ENCODE results near the gene C6orf47.

Gene C6orf47

DNA sequence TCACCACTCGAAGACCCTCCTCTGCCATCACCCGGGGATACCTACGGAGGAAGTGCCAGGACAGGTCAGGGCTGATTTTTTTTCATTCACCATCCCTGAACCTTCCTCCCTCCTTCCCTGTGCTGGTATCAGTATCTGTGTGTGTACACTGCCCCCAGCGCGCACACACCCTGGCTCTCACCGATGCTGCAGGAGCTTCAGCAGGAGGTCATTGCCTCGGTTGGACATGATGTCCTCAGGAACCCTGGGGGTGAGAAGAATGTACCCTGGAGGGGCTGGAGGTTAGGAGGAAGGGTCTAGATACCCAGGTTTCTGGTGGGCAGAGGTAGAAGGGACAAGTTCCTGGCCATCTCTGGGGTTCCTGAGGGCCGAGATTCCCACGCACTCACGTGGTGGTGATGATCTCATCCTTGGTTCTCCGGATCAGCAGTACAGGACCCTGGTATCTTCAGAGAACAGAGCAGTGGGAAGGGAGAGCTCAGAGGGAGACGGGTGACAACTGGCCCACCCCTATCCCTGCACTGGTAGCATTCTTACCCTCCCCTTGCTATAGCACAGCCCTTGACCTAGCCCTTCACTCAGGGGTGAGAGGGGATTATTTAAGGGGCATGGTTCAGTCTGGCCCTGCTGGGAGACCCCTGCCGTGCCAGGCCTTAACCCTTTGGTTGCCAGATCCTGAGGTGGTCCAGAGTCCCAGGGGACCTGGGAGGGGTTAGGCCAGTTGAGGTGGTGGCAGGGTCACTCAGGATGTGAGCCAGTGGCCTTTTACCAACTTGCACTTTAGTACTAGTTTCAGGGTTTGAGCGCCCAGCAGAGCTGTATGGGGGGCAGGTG, 27.5 kb upstream of the C6orf47 start:
- no peak for DNase-seq (ENCODE audit: low spot score)

DNA sequence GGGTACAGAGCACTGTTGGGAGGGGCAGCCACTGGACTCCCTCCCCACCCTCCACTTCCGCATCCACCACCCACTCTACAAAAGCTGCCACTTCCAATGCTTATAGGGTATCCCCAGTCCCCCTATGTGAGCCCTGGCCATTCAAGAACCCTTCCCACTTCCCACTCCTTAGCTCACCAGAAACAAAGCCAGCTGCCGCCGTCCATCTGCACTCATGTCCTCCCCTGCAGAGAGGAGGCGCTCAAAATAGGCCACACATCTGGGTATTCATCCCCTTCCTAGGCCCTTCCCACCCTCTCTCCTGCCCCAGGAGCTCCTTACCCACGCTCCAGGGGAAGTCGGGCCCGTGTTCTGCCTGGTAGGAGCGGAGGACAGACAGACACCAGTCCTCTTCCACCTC, 26.7 kb upstream of the C6orf47 start:
- no peak for DNase-seq (ENCODE audit: low spot score)

DNA sequence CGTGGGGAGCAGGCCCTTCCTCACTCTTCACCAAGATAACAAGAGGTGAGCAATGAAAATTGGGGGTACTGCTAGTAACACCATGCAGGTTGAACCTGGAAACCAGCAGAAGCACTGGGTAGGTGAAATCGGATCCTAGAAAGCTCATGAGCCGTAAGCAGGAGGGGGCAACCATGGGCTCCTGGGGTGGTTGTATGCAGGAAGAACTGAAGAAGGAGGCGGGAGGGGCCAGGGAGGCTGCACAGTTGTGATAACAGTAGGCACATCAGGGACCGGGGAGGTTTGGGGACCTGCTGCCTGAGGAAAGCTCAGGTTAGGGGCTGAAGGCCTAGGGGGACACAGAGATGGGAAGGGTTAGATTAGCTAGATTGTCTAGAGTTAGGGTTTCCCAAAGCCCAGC, 25.9 kb upstream of the C6orf47 start:
- DNase-seq (ENCODE audit: low spot score) = no peak

GRCh38 chr6:31683591-31683990, 23.0 kb upstream of the C6orf47 start:
- DNase-seq (ENCODE audit: low spot score) = no peak

- DNase-seq (ENCODE audit: low spot score) = peak; percentile 39
Observed at GRCh38 chr6:31681135-31681671, 20.6 kb upstream of the C6orf47 start.

DNA sequence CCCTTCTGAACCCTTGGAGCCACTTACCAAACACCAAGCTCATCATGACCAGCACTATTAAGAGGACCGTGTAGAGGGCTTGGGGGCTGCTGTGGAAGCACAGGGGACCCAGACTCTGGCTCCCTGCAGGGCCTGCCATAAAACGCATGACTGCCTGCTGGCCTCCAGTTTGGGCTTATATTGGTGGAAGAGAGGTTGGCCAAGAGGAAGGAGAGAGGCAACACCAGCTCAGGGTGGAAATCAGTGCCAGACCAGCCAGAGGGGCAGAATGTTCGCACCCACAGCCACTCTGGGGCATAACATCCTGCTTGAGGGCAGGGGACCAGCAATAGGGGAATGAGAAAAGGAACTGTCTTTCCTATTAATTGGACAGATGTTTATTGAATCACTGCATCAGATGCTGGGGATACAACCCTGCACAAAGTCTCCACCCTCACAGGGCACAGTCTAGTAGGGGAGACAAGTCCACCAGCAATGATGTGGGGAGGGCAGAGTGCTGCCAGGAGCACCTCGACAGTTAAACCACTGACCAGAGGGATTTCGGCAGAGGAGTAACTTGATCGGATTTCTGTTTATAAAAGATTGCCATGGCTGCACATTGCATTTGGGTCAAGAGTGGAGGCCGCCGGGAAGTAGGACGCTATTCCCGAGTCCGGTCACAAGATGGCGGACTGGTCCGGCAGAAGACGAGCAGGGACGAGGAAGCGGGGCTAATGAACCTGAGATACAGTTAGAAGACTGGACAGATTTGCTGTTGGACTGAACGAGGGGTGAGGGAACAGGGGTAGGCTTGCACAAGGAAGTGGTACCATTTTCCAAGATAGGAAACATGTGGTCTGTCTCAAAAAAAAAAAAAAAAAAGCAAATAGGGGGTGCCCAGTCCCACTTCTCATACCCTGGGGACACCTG, 19.9 kb upstream of the C6orf47 start, which contains the start of gene LY6G5C:
Gene LY6G5C, minus strand, starts transcription at position 842 of the 909 bp plus-strand sequence. Its CDS starts 694 bp downstream, at position 148.
- peak; percentile 63 for DNase-seq (ENCODE audit: low spot score)

DNA sequence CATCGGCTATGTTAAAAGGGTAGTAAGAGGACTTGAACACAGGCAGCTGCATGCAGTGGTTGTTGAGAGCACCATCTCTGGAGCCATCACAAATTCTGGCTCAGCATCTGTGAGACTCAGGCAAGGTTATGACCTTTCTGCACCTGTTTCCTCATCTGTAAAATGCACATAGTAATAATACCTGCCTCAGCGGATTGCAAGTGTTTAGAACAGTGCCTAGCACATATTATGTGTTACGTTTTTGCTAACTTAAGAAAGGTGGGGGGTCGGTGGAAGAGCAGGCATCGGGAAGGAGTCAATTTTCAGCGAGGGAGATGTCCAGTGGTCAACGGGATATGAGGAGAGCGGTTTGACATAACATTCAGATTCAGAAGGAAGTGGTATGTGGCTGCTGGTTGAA, 17.4 kb upstream of the C6orf47 start:
- DNase-seq (ENCODE audit: low spot score) = no peak

- DNase-seq (ENCODE audit: low spot score) = no peak
Observed at GRCh38 chr6:31676904-31677303, 16.3 kb upstream of the C6orf47 start.

- no peak for DNase-seq (ENCODE audit: low spot score)
Observed at GRCh38 chr6:31676322-31676903, 15.8 kb upstream of the C6orf47 start.

GRCh38 chr6:31669676-31670075, 9.1 kb upstream of the C6orf47 start, which contains the start of gene LY6G5B:
Gene LY6G5B (plus strand): TSS chr6:31669976. CDS start chr6:31670951, 975 bp downstream.
- no peak for DNase-seq (ENCODE audit: low spot score)

DNA sequence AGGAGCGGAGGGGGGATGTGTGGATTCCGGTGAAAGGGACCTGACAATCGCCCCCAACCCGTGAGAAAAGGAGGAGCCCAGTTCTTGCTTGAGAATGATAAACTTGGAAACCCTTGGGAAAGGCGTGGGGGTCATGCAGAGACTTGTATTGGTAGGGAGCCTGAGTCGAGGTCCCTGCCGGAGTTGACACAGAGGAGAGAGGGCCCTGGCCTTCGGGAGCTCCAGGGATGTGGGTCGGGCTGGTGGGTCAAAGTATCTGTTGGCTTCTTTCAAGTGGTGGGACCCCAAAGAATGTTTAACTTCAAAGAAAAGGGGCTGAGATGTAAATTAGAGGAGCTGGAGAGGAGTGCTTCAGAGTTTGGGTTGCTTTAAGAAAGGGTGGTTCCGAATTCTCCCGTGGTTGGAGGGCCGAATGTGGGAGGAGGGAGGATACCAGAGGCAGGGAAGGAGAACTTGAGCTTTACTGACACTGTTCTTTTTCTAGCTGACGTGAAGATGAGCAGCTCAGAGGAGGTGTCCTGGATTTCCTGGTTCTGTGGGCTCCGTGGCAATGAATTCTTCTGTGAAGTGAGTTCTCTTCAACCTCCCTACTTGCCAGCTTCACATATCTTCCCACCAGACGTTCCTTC, 5.9 kb upstream of the C6orf47 start:
- DNase-seq (ENCODE audit: low spot score) = no peak

- DNase-seq (ENCODE audit: low spot score) = peak; percentile 95
Observed at GRCh38 chr6:31665501-31666336, 5.1 kb upstream of the C6orf47 start, which contains the start of gene CSNK2B. Gene CSNK2B (plus strand): TSS chr6:31666080. CDS start chr6:31666832, 752 bp downstream.

- DNase-seq (ENCODE audit: low spot score) = peak; percentile 91
Observed at GRCh38 chr6:31664790-31665500, 4.4 kb upstream of the C6orf47 start, which contains the start of gene GPANK1. Gene GPANK1 (minus strand): TSS chr6:31664997. CDS start chr6:31664478, 519 bp downstream.

GRCh38 chr6:31663961-31664789, 3.6 kb upstream of the C6orf47 start:
- peak; percentile 76 for DNase-seq (ENCODE audit: low spot score)

GRCh38 chr6:31663126-31663960, 2.8 kb upstream of the C6orf47 start:
- no peak for DNase-seq (ENCODE audit: low spot score)

GRCh38 chr6:31662124-31662723, 1.6 kb upstream of the C6orf47 start:
- no peak for DNase-seq (ENCODE audit: low spot score)
